Myocyte (in vitro differentiated cells): ENCODE data around the gene SOX10. TPM values are rescaled to one million over a fixed set of nuclear protein-coding genes. Genes with fewer than 3 reads are reported as not detected.

Source experiments
- DNase-seq: peaks from one replicate; pipeline ENCODE4 v3.0.0-alpha.2; 2012; ENCODE audit warnings: low read depth
- total RNA-seq: library from RNA; depleted of rRNA; stranded (reverse); fragments of >200 nt; gene quantifications from 2 replicates; pipeline ENCODE4 v1.2.3, GENCODE V29; 2014

Gene SOX10
- total RNA-seq, 1 donor from 2014 or later: not detected

DNA sequence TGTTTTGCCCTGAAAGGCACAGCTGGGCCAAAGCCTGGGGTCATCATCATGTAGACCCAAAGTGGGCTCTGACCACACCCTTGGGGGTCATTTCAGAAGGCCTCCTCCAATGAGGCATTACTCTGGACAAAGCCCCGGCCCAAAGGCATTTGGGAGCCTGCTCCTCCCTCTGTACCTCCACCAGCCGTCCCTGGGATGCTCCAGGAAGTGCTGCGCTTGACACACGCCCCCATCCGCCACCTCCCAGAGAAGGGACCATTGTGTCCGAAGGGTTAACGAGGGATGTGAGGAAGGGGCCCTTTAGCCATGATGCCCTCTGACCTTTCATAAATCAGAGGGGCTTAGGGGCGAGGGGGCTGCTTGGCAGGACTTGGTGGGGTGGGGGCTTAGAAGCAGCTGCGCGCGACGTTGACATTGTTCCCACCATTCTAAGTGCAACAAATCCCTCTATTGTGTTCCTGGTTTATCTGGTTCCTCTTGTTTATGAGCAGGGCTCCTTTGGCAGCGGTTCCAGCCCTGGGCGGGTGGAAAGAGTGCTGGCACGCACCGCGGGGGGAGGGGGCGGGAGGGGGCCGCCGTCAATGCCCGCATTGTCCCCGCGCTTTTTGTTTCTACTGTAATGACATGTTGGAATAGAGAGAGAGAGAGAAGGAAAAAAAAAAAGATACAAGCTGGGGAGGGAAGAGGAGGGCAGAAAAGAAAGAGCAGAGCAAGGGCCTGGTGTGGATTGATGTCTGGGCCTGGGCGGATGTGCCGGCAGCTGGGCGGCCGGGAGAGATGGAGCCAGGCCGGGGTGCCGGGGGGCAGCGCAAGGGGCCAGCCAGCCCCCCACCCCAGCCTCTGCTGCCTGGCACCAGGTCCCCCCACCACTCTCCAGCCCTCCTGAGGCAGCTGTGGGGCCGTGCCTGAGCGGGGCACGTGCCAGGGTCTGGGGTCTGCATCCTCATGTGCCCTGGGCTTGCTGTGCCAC, 32.1 kb upstream of the SOX10 start:
- DNase-seq: no peak

DNA sequence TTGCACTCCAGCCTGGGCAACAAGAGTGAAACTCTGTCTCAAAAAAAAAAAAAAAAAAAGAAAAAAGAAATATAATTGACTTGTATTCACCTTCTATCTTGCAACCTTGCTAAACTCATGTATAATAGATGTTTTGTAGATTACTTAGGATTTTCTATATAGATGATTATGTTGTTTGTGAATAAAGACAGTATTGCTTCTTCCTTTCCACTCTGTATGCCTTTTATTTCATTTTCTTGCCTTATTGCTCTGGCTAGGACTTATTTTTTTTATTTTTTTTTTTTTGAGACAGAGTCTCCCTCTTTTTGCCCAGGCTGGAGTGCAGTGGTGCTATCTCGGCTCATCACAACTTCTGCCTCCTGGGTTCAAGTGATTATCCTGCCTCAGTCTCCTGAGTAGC, 29.7 kb upstream of the SOX10 start:
- no peak for DNase-seq

DNA sequence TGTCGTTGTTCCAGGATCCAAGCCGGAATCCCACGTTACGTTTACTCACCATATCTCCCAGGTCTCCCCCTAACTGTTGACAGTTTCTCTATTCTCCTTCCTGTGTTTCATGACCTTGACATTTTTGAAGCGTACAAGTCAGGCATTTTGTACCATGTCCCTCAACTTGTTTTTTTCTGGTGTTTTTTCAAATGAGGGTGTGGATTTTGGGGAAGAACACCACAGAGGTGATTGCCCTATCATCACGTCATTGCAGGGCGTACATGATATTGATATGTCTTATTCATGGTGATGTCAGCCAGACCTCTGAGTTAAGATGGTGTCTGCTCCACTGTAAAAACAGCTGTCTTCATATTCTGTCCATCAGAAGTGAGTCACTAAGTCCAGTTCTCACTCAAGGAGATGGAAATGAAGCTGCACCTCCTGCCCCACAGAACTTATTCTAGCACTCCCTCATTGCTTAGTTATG, 28.3 kb upstream of the SOX10 start:
- peak; percentile 73 for DNase-seq

DNA sequence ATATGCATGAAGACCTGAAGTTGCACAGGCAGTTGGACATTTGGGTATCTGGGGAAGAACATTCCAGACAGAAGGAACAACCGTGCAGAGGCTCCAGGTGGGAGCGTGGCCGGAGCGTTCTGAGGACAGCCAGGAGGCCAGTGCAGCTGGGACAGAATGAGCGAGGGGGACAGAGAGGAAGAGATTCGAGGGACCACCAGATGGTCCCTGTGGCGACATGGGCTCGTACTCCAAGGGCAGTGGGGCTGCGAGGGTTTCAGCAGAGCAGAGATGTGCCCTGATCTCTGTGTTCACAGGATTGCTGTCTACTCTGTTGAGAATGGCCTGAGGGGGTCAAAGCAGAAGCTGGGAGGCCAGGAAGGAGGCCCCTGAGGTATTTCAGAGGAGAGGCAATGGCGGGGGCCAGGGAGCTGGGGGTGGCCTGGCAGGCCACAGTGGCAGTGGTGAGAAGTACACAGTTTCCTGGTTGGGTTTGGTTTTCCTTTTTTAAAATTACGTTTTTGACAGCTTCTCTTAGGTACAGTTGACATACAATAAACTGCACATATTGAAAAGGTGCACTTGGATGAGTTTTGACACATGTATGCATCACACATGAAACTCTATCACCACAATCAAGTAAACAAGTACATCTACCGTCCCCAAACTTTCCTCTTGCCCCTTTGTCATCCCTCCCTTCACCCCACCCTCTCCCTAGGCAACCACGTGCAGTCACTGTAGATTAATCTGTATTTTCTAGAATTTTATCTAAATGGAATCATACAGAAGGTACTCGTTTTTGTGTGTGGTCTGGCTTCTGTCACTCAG, 24.8 kb upstream of the SOX10 start:
- no peak for DNase-seq

GRCh38 chr22:38007330-38007902, 23.1 kb upstream of the SOX10 start:
- no peak for DNase-seq

- DNase-seq: no peak
Observed at GRCh38 chr22:38006906-38007305, 22.6 kb upstream of the SOX10 start.

DNA sequence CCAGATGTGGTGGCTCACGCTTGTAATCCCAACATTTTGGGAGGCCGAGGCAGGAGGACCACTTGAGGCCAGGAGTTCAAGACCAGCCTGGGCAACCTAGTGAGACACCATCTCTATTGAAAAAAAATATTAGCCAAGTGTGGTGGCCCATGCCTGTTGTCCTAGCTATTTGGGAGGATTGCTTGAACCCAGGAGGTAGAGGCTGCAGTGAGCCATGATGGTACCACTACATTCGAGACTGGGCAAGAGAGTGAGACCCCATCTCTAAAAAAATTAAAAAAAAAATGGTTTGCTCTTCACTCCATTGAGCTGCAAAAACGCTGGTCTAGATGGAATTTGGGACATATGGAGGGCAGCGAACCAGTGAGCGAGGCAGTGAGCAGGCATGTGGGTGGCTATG, 21.6 kb upstream of the SOX10 start:
- DNase-seq: no peak

DNA sequence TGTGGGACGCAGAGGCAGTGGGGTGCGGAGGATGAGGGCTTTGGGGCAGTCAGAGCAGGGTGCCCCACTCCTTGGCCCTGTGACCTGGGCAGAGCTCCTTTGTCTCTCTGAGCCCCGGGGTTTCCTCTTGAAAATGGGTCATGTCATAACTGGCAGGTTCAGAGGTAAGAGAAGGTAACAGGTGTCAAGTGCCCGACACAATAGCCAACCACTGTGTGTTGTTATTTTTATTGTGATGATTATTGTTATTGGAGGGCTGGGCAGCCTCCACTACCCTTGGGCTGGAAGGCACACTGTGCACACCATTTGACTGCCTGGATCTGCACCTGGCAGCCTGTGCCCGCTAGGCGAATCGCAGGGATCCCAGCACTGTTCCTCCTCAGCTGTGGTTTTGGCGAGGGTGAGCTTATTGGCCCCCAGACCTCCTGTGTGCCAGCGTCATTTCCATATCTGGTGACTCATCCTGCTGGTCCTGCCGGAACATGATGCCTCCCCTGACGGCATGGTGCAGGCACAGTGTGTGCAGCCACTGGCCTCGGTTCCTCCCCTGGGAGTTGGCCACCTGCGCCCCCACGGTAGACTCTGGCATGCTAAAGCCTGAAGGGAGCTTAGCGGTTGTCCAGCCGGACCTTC, 15.4 kb upstream of the SOX10 start:
- DNase-seq: peak; percentile 94

DNA sequence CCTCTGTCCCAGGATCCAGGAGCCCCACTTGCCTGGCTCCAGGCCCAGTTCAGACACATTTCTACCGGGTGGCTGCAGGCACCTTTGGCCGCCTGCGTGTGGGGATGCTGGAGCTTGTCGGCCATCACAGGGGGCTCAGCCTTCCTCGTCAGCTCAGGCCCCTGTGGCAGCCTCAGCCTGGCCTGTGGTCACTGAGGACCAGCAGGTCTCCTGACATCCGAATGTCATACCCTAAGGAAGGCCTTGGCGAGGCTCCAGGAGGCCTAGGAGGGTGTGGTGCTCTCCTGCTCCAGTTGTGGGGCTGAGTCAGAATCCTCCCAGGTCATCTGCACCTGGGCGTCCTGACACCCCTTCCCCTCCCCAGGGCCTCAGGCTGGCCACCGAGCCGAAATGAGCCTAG, 14.9 kb upstream of the SOX10 start:
- peak; percentile 44 for DNase-seq

DNA sequence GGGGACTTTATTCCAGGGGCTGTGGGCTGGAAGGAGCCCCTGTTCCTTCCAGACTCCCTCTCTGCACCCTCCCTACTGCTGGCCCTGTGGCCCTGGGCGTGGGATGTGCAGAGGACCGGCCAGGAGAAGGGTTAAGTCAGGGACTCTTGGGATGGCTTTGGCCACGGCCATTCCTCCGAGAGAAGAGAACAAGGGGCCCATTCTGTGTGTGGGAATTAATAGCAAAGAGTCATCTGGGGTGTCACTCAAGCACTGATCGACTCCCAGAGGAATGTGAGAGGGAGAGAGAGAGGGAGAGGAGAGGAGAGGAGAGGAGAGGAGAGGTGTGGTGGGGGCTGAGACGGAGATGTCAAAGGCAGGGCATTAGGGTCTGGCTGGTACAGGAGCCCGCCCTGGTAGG, 14.2 kb upstream of the SOX10 start:
- DNase-seq: peak; percentile 60

DNA sequence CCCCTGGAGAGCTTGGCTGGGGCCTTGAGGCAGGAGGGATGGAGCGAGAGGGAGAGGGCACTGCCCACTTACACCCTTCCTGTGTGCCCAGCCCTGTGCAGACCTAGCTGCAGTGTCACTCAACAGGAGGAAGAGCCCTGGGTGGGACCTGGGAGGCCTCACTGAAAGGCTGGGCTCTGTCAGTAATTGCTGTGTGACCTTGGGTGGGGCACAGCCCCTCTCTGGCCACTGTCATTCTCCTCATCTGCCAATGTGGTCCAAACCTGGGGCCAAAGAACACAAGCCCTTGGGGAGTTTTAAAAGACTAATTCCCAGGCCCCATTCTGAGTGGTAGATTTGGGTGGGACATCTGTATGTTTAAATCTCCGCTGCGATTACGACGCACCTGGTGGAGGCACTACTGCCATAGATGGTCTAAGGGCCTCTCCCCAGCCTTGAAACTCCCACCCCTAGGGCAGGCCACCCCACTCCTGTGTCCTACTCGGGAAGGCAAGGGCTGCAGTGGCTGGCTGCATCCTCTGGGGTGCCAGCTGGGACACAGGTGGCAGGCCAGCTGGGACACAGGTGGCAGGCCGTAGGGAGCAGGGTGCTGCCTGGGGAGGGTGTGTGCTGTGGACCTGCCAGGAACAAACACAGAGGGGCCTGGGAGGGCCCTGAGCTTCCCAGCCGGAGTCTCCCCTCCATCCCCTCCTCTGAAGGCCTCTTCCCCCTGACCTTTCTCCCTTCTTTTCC, 12.3 kb upstream of the SOX10 start:
- DNase-seq: peak; percentile 42

- no peak for DNase-seq
Observed at GRCh38 chr22:37996079-37996478, 11.7 kb upstream of the SOX10 start.

- no peak for DNase-seq
Observed at GRCh38 chr22:37995460-37995859, 11.1 kb upstream of the SOX10 start.

- no peak for DNase-seq
Observed at GRCh38 chr22:37994982-37995381, 10.6 kb upstream of the SOX10 start.

DNA sequence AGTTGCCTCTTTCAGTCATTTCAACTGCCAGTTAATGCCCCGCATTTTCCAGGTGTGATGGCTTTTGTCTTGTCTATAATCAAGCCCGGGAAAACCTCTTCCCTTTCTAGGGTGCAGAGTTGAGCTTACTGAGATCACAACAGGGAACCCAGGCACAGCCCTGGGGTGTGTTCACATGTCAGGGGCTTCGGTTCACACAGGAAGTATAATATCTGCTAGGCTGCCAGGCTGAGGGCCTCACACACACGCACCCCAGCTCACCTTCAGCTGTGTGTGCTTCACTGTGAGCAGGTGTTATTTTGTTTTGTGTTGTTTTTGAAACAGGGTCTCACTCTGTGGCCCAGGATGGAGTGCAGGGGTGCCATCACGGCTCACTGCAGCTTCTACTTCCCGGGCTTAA, 9.7 kb upstream of the SOX10 start:
- DNase-seq: no peak

- DNase-seq: no peak
Observed at GRCh38 chr22:37991731-37992442, 7.5 kb upstream of the SOX10 start.

DNA sequence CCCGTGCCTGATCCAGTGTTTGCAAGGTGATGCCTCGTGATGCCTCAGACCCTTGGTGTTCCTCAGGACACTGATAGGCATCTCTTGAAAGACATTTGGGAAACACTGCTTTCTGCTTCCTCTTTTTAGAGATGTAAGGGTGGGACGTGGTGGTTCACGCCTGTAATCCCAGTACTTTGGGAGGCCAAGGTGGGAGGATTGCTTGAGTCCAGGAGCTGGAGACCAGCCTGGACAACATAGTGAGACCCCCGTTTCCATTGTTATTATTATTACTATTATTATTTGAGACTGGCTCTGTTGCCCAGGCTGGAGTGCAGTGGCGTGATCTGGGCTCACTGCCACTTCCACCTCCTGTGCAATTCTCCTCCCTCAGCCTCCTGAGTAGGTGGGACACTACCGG, 6.5 kb upstream of the SOX10 start:
- DNase-seq: no peak

- DNase-seq: peak; percentile 30
Observed at GRCh38 chr22:37990301-37990700, 5.9 kb upstream of the SOX10 start.

DNA sequence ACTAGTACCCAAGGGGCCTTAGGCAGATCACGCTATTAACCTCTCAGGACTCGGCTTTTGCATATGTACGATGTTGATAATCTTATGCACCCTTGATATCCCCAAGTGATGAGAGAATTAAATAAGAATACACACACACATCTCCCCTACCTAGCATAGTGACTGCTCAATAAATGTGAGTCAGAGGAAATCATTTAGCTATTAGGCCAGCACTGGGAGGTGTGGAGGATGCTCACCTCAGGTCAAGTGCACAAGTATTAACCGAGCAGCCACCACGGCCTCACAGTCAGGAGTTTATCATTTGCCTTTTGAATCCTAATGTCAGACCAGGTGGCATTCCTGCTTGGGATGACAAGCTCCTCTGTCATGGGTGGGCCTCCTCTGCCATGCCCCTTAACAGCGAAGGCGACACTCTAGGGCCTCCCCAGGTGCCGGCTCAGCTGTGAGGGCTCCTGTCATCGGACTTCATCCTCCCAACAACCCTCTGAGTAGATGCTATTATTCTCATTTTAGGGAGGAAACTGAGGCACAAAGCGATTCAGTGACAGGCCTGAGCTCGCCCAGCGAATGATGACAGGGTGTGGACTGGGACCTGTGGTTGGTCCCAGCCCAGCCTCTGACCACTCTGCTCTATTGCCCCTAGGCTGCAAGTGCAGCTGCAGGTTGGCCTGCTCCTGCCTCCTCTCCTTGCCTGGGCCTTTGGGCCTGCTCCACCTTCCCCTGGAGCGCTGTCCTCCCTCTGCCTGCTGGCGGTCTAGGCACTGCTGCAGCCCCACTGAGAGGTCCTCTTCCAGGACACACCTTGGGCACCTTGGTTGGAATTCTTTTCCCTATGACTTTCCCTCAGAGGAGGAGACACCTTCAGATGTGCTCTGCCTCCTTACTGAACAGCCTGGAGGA, 5.0 kb upstream of the SOX10 start:
- DNase-seq: no peak
